Mucosa of stomach (tissue), 1 donor: Measurements from ENCODE around the gene NCAPD2.
"Not testable (repeated sequence)": the region's sequence is repeated elsewhere in the genome, so short reads cannot be mapped to it uniquely, and the experiment has no call there.

Experiments
- H3K27me3 ChIP-seq: one replicate; pipeline ENCODE4 v1.7.0; 2013; ENCODE audit warnings: mild to moderate bottlenecking, low read length; ENCODE audit not compliant: control insufficient read depth, insufficient read depth
- H3K36me3 ChIP-seq: one replicate; pipeline ENCODE4 v1.7.0; 2013; ENCODE audit warnings: low read length; ENCODE audit not compliant: control insufficient read depth, insufficient read depth
- H3K4me1 ChIP-seq: one replicate; pipeline ENCODE4 v1.7.0; 2013; ENCODE audit warnings: mild to moderate bottlenecking, low read length; ENCODE audit not compliant: control insufficient read depth, insufficient read depth
- H3K4me3 ChIP-seq: one replicate; pipeline ENCODE4 v1.7.0; 2013; ENCODE audit warnings: low read length
- H3K9ac ChIP-seq: one replicate; pipeline ENCODE4 v1.7.0; 2013; ENCODE audit warnings: mild to moderate bottlenecking, low read length, moderate library complexity
- H3K9me3 ChIP-seq: one replicate; pipeline ENCODE4 v1.7.0; 2013; ENCODE audit warnings: mild to moderate bottlenecking, low read length, moderate library complexity; ENCODE audit not compliant: control insufficient read depth
- donor health status: Pancreatic carcinoma.

Gene NCAPD2

DNA sequence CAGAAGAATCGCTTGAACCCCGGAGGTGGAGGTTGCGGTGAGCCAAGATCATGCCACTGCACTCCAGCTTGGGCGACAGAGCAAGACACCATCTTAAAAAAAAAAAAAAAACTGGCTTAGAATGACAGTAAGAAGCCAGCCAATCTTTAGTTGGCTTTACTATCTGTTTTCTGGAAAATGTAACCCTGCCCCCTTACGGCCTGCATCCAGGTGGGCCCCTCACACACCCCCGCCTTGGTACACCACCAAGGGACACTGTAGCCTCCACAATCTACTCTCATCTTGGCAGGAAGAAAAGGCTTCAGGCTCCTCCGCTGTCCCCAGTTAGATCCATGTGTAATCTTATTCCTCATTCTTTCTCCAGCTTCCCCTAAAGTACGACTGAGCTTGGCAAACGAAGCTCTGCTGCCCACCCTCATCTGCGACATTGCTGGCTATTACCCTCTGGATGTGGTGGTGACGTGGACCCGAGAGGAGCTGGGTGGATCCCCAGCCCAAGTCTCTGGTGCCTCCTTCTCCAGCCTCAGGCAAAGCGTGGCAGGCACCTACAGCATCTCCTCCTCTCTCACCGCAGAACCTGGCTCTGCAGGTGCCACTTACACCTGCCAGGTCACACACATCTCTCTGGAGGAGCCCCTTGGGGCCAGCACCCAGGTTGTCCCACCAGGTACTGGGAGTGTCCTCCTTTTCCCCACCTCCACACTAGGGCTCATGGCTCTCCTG lies 35.5 kb upstream of the NCAPD2 start:
- H3K4me3 ChIP-seq: no peak overlapping the region
- H3K9me3 ChIP-seq: no peaks in the 10 kb centered on the region
- H3K36me3 ChIP-seq: peaks cover 38% of the 10 kb centered on the region

DNA sequence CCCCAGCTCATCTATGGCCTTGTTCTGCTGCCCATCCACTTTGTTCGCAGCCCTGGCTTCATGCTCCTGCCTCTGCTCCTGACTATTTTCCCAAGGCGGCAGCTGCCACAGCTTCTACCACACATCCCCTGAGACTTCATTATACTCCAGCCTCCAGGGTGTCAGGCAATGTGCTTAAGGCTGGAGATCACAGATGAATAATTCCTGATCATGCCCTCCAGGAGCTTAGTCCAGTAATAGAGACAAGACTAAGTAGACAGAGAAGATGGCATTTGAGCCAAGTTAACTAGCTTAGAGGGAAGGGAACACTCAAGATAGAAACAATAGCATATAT lies 34.9 kb upstream of the NCAPD2 start:
- no peaks in the 10 kb centered on the region for H3K27me3 ChIP-seq
- peaks cover 40% of the 10 kb centered on the region for H3K36me3 ChIP-seq
- H3K9me3 ChIP-seq: no peaks in the 10 kb centered on the region
- H3K4me1 ChIP-seq: peaks cover 8% of the 10 kb centered on the region
- no peak overlapping the region for H3K9ac ChIP-seq
- no peak overlapping the region for H3K4me3 ChIP-seq

More for the DNA sequence above, 35.5 kb upstream of the NCAPD2 start:
- H3K4me1 ChIP-seq: peaks cover 9% of the 10 kb centered on the region
- no peak overlapping the region for H3K9ac ChIP-seq
- no peaks in the 10 kb centered on the region for H3K27me3 ChIP-seq

DNA sequence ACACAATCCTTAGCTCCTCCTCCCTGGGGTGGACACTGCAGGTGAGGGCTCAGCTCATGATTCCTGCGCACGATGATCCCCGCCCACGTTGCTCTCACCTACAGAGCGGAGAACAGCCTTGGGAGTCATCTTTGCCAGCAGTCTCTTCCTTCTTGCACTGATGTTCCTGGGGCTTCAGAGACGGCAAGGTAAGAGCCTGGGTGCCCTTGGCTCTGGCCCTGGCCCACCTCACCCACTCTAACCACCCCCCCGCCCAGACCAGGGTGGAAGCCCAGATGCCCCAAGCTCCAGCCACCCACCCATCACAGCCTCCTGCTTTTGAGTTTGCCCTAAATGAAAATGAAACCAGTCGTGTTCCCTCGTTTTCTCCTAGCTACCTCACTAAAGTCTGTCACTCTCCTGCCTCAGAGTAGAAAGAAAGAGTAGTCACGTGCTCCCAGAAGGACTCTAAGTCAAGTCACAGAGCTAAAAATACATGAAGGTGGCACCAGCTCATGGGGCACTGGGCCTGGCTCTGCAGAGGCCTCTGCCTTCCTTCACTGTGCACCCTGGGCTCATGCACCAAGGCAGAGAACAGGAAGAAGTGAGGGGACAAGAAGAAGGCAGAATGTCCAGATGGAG lies 33.0 kb upstream of the NCAPD2 start:
- peaks cover 8% of the 10 kb centered on the region for H3K4me1 ChIP-seq
- H3K36me3 ChIP-seq: peaks cover 41% of the 10 kb centered on the region
- no peak overlapping the region for H3K4me3 ChIP-seq
- H3K9me3 ChIP-seq: no peaks in the 10 kb centered on the region
- H3K27me3 ChIP-seq: no peaks in the 10 kb centered on the region
- no peak overlapping the region for H3K9ac ChIP-seq

DNA sequence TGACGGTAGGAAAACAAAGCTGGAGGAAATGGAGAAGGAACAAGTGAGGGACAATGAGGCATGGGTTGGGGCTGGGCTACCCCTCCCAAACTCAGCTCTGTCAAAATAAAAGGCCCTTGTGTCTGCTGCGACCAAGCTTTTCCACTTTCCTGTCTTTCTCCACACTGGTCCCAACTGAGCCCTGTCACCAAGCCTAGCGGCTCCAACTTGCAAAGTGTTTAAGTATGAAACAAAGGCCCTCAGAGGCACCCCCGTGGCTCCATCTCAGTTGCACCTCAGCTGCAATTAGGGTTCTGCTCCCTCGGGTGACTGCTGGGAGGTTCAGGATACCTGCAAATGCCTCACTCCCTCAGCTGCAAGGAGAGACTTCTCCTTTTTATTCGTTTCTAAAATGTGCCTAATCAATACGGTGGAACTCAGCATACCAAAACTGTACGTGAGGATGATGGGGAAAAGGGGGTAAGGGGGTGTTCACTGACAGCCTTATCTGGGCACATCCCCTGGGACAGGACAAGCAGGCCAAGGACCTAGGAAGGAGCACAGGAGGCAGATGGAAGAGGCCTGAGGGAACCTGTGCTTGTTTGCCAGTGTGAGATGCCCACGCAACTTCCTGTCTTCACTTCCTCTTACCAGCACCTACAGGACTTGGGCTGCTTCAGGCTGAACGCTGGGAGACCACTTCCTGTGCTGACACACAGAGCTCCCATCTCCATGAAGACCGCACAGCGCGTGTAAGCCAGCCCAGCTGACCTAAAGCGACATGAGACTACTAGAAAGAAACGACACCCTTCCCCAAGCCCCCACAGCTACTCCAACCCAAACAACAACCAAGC lies 32.3 kb upstream of the NCAPD2 start:
- no peak overlapping the region for H3K9ac ChIP-seq

DNA sequence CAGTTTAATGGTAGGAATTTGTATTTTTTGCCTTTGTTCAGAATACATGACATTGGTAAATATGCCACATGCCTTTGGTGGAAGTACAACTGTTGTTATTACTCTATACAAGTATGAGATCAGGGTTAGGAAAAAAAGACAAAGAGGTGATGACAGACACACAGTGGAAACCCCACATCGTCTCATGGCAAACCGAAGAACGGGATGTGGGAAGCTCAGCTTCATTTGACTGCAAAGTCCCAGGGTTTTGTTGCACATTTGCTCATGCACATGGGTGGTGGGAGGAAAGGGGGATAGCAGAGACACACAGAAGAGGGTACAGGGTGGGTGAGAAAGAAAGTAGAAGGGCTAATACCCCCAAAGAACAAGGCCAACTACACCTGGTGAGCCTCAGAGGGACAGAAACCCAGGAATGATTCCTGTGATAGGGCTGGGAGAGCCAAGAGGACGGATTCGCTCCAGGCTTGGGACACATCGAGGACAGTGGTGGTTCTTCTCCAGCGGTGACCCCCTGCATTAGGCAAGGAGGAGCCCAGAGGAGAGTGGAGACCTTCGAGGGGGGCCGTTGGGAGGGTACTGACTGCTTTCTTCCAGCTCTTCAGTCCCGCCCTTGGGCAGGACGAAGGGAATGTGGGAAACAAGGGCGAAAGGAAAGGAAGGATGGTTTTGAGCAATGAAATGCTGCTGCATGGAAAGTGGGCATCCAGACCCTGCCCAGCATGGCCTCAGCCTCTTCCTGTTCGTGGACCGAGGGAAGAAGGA lies 31.5 kb upstream of the NCAPD2 start:
- Histone ChIP-seq H3K36me3 (peaks cover 40% of the 10 kb centered on the region), H3K9me3 (no peaks in the 10 kb centered on the region), H3K4me3 (no peak overlapping the region), H3K9ac (no peak overlapping the region), H3K4me1 (peaks cover 8% of the 10 kb centered on the region), H3K27me3 (no peaks in the 10 kb centered on the region)

More for the DNA sequence above, 32.3 kb upstream of the NCAPD2 start:
- Histone ChIP-seq H3K9me3 (no peaks in the 10 kb centered on the region), H3K36me3 (peaks cover 41% of the 10 kb centered on the region), H3K4me1 (peaks cover 8% of the 10 kb centered on the region), H3K4me3 (no peak overlapping the region), H3K27me3 (no peaks in the 10 kb centered on the region)

DNA sequence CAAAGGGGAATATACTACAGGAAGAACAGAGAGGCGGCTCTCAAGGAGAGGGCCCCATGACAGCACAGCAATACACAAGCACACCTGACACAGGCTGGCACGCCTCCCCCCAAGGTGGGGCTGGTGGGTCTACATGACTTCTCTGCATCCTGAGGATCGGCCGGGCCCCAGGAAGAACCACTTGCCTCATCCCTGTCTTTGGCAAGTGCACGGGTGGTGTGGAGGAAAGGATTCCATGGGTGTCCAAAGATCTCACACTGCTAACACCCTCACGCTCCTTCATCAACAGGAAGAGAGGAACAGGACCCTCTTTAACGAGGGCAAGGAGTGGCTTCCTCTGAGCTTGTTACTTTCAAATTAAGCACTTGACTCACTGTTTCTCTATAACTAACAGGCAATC lies 30.7 kb upstream of the NCAPD2 start:
- Histone ChIP-seq H3K9me3 (no peaks in the 10 kb centered on the region), H3K27me3 (no peaks in the 10 kb centered on the region), H3K36me3 (peaks cover 35% of the 10 kb centered on the region), H3K4me1 (peaks cover 12% of the 10 kb centered on the region), H3K9ac (no peak overlapping the region), H3K4me3 (no peak overlapping the region)

DNA sequence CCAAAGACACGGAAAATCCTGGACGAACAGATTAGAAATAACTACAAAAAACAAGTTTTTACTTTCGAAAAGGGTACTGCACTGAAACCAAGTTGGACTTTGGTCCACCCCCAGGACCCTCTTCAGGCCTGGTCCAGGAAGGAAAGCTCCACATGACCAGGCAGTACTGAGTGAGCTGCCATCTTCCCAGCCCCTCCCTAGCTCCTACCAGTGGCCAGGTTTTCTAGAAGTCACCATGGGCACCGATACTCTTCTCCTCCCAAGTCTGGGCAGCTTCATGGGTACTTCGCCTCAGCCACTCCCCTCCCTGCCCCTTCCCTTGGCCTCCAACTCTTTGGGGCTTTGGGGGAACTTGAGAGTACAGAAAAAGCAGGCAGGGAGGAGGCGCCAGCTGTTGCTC lies 30.0 kb upstream of the NCAPD2 start:
- Histone ChIP-seq H3K27me3 (no peaks in the 10 kb centered on the region), H3K4me1 (peaks cover 19% of the 10 kb centered on the region), H3K9me3 (no peaks in the 10 kb centered on the region), H3K9ac (no peak overlapping the region), H3K4me3 (no peak overlapping the region), H3K36me3 (peaks cover 29% of the 10 kb centered on the region)

DNA sequence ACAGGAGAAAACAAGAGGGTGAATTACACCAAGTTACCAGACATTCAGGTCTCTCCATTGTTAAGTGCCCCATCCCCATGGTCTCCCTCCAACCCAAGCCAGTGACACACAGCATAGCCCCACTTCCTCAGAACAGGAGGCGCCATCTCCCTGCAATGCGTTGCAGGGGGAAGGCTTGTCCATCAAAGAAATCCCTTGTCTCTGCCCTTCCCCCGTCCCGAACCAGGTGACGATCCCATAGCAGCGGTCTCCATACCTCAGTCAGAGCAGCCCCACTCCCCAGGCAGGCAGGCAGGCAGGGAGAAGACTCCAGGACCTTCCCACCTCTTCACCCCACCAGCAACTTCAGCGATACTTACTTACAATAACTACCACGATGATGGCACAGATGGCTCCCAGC lies 29.4 kb upstream of the NCAPD2 start:
- Histone ChIP-seq H3K4me3 (no peak overlapping the region), H3K4me1 (peaks cover 23% of the 10 kb centered on the region), H3K9me3 (no peaks in the 10 kb centered on the region), H3K36me3 (peaks cover 28% of the 10 kb centered on the region), H3K9ac (no peak overlapping the region), H3K27me3 (no peaks in the 10 kb centered on the region)

DNA sequence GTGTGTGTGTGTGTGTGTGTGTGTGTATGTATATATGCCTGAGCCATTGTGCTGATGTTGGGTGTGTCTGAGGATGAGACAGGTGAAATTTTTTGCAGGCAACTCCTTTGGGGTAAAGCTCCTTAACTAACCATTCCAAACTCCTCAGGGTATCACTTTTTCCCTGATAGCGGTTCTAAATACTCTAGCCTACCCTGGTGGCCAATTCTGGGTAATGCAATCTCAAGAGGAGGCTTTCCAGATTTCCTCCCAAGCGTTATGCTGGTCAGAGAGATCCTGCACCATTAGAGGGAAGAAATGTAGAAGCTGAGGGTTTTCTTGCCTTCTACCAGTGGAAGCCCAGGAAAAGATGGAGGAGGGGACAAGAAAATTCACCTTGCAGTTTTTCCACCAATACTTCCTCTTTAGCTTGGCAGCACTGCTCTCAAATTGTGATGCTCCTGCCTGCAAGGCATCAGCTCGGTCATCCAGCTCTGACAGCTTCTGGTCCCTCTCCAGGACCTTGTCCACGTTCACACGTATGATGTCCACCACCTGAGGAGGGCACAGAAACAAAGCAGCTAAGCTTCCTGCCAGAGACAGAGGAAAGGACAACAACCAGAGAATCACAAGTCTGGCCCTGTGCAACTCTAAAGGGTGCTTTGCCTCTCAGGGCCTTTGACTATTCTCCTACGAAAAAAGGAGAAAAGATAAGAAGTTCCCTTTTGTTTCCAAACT lies 28.3 kb upstream of the NCAPD2 start:
- Histone ChIP-seq H3K4me3 (no peak overlapping the region), H3K27me3 (no peaks in the 10 kb centered on the region), H3K4me1 (peaks cover 22% of the 10 kb centered on the region), H3K9me3 (no peaks in the 10 kb centered on the region), H3K36me3 (peaks cover 26% of the 10 kb centered on the region), H3K9ac (no peak overlapping the region)

DNA sequence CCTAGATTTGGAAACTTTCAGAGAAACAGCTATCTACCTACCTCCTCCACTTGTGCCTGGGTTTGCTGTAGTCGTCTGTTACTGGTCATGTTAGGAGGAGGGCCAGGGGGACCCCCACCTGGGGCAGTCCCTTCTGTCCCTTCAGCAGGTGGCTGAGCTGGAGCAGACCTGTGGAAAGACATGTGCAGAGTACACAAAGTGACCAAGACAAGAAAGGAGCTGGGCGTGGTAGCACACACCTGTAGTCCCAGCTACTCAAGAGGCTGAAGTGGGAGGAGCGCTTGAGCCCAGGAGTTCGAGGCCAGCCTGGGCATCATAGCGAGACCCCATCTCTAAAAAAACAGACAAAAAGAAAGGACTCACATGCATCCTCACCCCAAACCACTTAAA lies 27.7 kb upstream of the NCAPD2 start:
- Histone ChIP-seq H3K9me3 (no peaks in the 10 kb centered on the region), H3K9ac (no peak overlapping the region), H3K4me3 (no peak overlapping the region), H3K36me3 (peaks cover 22% of the 10 kb centered on the region), H3K4me1 (peaks cover 16% of the 10 kb centered on the region), H3K27me3 (no peaks in the 10 kb centered on the region)

DNA sequence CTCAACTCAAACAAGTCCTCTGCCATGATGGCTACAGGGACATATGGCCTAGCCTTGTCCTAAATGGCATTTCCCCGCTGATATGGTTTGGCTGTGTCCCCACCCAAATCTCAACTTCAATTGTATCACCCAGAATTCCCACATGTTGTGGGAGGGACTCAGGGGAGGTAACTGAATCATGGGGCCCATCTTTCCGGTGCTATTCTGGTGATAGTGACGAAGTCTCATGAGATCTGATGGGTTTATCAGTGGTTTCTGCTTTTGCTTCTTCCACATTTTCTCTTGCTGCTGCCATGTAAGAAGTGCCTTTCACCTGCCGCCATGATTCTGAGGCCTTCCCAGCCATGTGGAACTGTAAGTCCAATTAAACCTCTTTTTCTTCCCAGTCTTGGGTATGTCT lies 27.2 kb upstream of the NCAPD2 start:
- Histone ChIP-seq H3K36me3 (peaks cover 17% of the 10 kb centered on the region), H3K4me1 (peaks cover 14% of the 10 kb centered on the region)
- H3K4me3 ChIP-seq, H3K9ac ChIP-seq, H3K9me3 ChIP-seq, H3K27me3 ChIP-seq: not testable (repeated sequence)
